ENCODE data around the gene SRPRA. TPM values are rescaled to one million over a fixed set of nuclear protein-coding genes. Genes with fewer than 3 reads are reported as not detected.

Gene SRPRA
- total RNA-seq, 1 donor from 2014 or later = 70.2 TPM

DNA sequence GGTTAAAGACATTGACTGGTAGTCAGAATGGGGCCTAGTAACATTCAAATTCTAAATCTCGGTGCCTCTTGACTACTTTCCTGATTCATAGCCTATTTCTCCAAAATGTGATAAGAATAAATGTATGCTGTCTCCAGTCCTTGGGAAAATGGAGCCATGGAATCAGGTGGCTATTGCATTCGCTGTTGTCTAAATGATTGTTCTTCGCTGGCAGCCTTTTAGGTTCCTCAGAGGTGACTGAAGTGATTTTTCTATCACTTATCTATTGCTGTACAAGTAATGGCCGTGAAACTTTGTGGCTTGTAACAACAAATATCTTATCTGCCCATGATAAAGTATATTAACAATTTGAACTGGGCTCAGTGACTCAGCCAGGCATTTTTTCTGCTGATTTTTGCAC lies 15.4 kb downstream of the SRPRA start:
- no peaks in the 10 kb centered on the region for H3K4me1 Mint-ChIP-seq
- H3K36me3 Mint-ChIP-seq (ENCODE audit: low read depth) = peaks cover 15% of the 10 kb centered on the region
- TF ChIP-seq, protein P1, sequence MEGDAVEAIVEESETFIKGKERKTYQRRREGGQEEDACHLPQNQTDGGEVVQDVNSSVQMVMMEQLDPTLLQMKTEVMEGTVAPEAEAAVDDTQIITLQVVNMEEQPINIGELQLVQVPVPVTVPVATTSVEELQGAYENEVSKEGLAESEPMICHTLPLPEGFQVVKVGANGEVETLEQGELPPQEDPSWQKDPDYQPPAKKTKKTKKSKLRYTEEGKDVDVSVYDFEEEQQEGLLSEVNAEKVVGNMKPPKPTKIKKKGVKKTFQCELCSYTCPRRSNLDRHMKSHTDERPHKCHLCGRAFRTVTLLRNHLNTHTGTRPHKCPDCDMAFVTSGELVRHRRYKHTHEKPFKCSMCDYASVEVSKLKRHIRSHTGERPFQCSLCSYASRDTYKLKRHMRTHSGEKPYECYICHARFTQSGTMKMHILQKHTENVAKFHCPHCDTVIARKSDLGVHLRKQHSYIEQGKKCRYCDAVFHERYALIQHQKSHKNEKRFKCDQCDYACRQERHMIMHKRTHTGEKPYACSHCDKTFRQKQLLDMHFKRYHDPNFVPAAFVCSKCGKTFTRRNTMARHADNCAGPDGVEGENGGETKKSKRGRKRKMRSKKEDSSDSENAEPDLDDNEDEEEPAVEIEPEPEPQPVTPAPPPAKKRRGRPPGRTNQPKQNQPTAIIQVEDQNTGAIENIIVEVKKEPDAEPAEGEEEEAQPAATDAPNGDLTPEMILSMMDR (conservative IDR thresholded peaks at IDR 0.05) = no peak
- no peaks in the 10 kb centered on the region for H3K27me3 Mint-ChIP-seq (ENCODE audit: low read depth)
- H3K4me3 Mint-ChIP-seq = no peak overlapping the region
- no peaks in the 10 kb centered on the region for H3K9me3 Mint-ChIP-seq
- no peak for DNase-seq (ENCODE audit: low read depth, low spot score)
- no peak overlapping the region for H3K27ac Mint-ChIP-seq (ENCODE audit: unreplicated experiment)

DNA sequence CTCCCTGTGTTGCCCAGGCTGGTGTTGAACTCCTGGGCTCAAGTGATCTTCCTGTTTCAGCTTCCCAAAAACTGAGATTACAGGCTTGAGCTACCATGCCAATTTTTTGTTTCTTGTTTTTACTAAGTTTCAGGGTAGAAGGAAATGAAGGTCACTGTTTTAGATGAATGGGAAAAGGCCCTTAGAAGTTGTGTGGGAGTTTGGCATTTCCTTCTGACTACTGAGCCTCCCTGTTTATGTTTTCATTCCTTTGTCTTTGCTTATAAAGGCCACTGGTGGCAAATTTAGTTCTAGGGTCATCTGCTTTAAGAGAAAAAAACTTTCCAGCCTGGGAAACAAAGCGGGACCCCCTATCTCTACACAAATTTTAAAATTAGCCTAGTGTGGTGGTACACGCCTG lies 22.1 kb downstream of the SRPRA start:
- TF ChIP-seq, protein P1 (conservative IDR thresholded peaks at IDR 0.05) = no peak

DNA sequence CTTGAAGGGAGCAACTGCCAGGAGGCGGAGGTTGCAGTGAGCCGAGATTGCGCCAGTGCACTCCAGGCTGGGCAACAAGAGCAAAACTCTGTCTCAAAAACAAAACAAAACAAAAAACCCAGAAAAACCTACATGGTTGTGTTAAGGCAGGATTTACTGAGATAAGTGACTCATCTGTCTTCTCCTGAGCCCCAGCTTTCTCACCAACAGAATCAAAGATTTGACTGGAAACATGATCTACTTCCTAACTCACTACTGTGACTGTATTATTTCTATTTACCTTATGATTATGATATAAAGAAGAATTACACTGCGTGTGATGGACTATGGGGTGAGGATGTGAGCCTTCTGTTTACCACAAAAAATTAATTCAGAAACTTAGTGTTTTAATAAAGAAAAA lies 35.3 kb downstream of the SRPRA start:
- Mint-ChIP-seq H3K4me3 (no peak overlapping the region), H3K4me1 (no peaks in the 10 kb centered on the region), H3K27me3 (ENCODE audit: low read depth) (no peaks in the 10 kb centered on the region), H3K27ac (ENCODE audit: unreplicated experiment) (no peak overlapping the region), H3K36me3 (ENCODE audit: low read depth) (peaks cover 7% of the 10 kb centered on the region), H3K9me3 (no peaks in the 10 kb centered on the region)
- DNase-seq (ENCODE audit: low read depth, low spot score) = no peak
- TF ChIP-seq, protein P1 (conservative IDR thresholded peaks at IDR 0.05) = no peak

More for the DNA sequence above, 22.1 kb downstream of the SRPRA start:
- H3K27me3 Mint-ChIP-seq (ENCODE audit: low read depth) = no peaks in the 10 kb centered on the region
- DNase-seq (ENCODE audit: low read depth, low spot score) = no peak
- H3K27ac Mint-ChIP-seq (ENCODE audit: unreplicated experiment) = no peak overlapping the region
- no peaks in the 10 kb centered on the region for H3K9me3 Mint-ChIP-seq
- H3K4me1 Mint-ChIP-seq = no peaks in the 10 kb centered on the region
- no peak overlapping the region for H3K4me3 Mint-ChIP-seq
- H3K36me3 Mint-ChIP-seq (ENCODE audit: low read depth) = peaks cover 6% of the 10 kb centered on the region

DNA sequence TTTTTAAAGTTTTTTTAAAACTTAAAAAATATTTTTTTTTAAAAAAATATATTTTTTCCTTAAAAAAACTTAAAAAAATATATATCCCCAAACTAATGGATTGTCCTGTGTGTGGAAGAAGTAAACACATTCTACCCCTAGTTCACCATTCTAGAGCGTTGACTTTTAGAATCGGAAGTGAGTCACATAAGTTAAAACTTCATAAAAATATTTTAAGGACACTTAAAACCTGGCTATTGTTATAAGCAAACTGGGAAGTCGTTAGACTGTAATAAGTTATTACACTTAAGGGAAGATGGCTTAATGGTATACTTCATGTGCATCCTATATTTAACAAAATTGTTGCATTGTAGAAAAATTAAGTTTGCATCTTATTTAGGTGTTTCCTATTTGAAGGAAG lies 36.0 kb downstream of the SRPRA start:
- H3K9me3 Mint-ChIP-seq = no peaks in the 10 kb centered on the region
- TF ChIP-seq, protein P1 (conservative IDR thresholded peaks at IDR 0.05) = no peak
- DNase-seq (ENCODE audit: low read depth, low spot score) = no peak
- H3K36me3 Mint-ChIP-seq (ENCODE audit: low read depth) = peaks cover 7% of the 10 kb centered on the region
- no peaks in the 10 kb centered on the region for H3K4me1 Mint-ChIP-seq
- H3K4me3 Mint-ChIP-seq = no peak overlapping the region
- H3K27me3 Mint-ChIP-seq (ENCODE audit: low read depth) = no peaks in the 10 kb centered on the region
- no peak overlapping the region for H3K27ac Mint-ChIP-seq (ENCODE audit: unreplicated experiment)

DNA sequence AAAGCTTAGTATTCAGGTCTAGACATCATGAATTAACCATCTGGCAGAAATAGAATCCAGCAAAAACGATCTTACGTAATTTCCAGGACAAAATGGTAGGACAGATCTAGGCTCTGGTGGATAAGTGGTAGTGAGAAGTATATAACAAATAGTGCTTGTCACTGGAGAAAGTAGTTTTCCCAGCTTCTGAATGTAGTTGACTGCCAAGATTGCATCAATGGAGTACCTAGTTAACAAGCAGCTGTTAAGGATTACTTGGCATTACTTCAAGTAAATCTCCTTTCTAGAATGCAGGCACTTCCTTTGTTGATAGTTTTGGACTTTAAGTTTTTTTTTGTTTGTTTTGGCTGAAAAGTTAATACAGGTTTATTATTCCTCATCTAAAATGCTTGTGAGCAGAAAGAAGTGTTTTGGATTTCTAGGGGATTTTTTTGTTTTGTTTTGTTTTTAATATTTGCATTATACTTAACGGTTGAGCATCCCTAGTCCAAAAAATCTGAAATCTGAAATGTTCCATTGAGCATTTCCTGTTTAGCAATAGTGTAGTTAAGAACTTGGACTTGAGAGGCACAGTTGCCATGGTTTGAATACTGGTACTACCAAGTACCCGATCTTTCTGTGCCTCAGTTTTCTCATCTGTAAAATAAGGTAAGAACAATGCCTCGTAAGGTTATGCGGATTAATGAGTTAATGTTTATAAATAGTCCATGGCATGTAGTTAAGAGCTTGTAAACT lies 36.8 kb downstream of the SRPRA start:
- no peaks in the 10 kb centered on the region for H3K4me1 Mint-ChIP-seq
- no peaks in the 10 kb centered on the region for H3K9me3 Mint-ChIP-seq
- peaks cover 7% of the 10 kb centered on the region for H3K36me3 Mint-ChIP-seq (ENCODE audit: low read depth)
- TF ChIP-seq, protein P1 (conservative IDR thresholded peaks at IDR 0.05) = no peak
- H3K27ac Mint-ChIP-seq (ENCODE audit: unreplicated experiment) = no peak overlapping the region
- H3K27me3 Mint-ChIP-seq (ENCODE audit: low read depth) = no peaks in the 10 kb centered on the region
- H3K4me3 Mint-ChIP-seq = no peak overlapping the region
- DNase-seq (ENCODE audit: low read depth, low spot score) = no peak

Data from neural crest cell (in vitro differentiated cells).